ENCODE data around the gene PEAK1. TPM values are rescaled to one million over a fixed set of nuclear protein-coding genes. Genes with fewer than 3 reads are reported as not detected.

Gene PEAK1
- total and polyA plus RNA-seq, 9 of the 15 experiments (the other 6 are each of a cell fraction or from before 2014, with no cell fraction given): 0.99 to 22.4 (median 10.8) TPM

DNA sequence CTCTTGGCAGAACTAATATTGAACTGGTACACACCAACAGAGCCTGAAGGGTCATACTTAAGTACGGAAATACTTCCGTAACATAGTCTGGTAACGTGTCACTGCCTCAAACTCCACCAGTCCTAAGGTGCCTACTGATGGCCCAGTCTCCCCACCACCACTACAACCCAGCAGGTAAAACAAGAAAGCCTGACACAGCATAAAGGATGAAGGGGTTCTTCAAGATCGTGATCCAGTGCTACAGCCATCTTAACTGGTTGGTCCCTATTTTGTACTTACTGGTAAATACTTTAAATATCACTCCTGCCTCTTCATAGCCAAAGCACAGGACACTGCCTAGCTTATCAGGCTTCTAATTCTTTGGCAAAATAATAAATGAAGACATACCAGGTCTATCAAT is 46.5 kb downstream of the PEAK1 start:
- TF ChIP-seq ZNF316 (IDR thresholded peaks at IDR 0.05): peak; percentile 42
- TF ChIP-seq, protein P1, sequence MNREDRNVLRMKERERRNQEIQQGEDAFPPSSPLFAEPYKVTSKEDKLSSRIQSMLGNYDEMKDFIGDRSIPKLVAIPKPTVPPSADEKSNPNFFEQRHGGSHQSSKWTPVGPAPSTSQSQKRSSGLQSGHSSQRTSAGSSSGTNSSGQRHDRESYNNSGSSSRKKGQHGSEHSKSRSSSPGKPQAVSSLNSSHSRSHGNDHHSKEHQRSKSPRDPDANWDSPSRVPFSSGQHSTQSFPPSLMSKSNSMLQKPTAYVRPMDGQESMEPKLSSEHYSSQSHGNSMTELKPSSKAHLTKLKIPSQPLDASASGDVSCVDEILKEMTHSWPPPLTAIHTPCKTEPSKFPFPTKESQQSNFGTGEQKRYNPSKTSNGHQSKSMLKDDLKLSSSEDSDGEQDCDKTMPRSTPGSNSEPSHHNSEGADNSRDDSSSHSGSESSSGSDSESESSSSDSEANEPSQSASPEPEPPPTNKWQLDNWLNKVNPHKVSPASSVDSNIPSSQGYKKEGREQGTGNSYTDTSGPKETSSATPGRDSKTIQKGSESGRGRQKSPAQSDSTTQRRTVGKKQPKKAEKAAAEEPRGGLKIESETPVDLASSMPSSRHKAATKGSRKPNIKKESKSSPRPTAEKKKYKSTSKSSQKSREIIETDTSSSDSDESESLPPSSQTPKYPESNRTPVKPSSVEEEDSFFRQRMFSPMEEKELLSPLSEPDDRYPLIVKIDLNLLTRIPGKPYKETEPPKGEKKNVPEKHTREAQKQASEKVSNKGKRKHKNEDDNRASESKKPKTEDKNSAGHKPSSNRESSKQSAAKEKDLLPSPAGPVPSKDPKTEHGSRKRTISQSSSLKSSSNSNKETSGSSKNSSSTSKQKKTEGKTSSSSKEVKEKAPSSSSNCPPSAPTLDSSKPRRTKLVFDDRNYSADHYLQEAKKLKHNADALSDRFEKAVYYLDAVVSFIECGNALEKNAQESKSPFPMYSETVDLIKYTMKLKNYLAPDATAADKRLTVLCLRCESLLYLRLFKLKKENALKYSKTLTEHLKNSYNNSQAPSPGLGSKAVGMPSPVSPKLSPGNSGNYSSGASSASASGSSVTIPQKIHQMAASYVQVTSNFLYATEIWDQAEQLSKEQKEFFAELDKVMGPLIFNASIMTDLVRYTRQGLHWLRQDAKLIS (CRISPR knock-in tag; IDR thresholded peaks at IDR 0.05): no peak
- DNase-seq (ENCODE audit: extremely low read depth in 1 of 4, low spot score in 3 of 4): no peak
- H3K27me3 ChIP-seq (ENCODE audit: control insufficient read depth in 2 of 2, insufficient read depth in 2 of 2, low read length in 2 of 2): no peaks in the 10 kb centered on the region
- H4K20me1 ChIP-seq (replicated peaks; ENCODE audit: control insufficient read depth, insufficient read depth, low read length): no peaks in the 10 kb centered on the region
- WGBS (ENCODE audit: insufficient coverage, low coverage, missing lambda C conversion rate): 71% methylated on average over 4 of the region's 4 CpGs
- intact Hi-C loops (cut with micrococcal nuclease) (no loop called here), in situ Hi-C loops (cut with MboI) (no loop called here)
- peaks cover 18% of the 10 kb centered on the region for H3K79me2 ChIP-seq (ENCODE audit: control insufficient read depth, insufficient read depth, low read length)
- no peak for ATAC-seq
- ChIA-PET CTCF (ENCODE audit: low intra/inter-chr PET ratio) (no interaction called here), POLR2A (no interaction called here)
- H3K9ac ChIP-seq (ENCODE audit: insufficient read depth in 1 of 2, low read depth in 2 of 2, low read length in 2 of 2): no peak overlapping the region
- no peaks in the 10 kb centered on the region for H3K9me1 ChIP-seq (ENCODE audit: control insufficient read depth, insufficient read depth, low read length)
- H2AFZ ChIP-seq (ENCODE audit: low read depth, low read length): no peak overlapping the region
- peaks cover 0 to 3% of the 10 kb centered on the region in 2 experiments; a peak in 1 of 5 replicates for H3K4me1 ChIP-seq (replicated peaks in 1 of 2; ENCODE audit: control insufficient read depth in 2 of 2, insufficient read depth in 2 of 2, low read length in 2 of 2)
- no peak overlapping the region for H3K4me3 ChIP-seq
- H3K27ac ChIP-seq (ENCODE audit: extremely low read depth, low read depth, low read length): no peak overlapping the region
- no TSS peak for BruUV-seq (replicated peaks)
- H3K4me2 ChIP-seq (ENCODE audit: insufficient read depth, low read length): no peak overlapping the region
- no peaks in the 10 kb centered on the region for H3K36me3 ChIP-seq (ENCODE audit: control insufficient read depth, insufficient read depth, low read length)
- no peak for FAIRE-seq
- H3K9me3 ChIP-seq (replicated peaks; ENCODE audit: control insufficient read depth, insufficient read depth, low read depth, low read length): no peaks in the 10 kb centered on the region

Data from K562 (cell line).